Astrocyte of the cerebellum (primary cell): ENCODE measurements around the gene C22orf31.

Source experiments
- DNase-seq: peaks from one replicate; pipeline ENCODE4 v3.0.0-alpha.2; 2011; ENCODE audit warnings: low read depth
- H3K4me3 ChIP-seq: 2 replicates; pipeline ENCODE4 v1.5.1; 2011; ENCODE audit warnings: mild to moderate bottlenecking, low read depth, low read length, moderate library complexity
- in situ Hi-C: cut with HindIII; loops from 2 replicates; pipeline ENCODE4 v1.10.0; 2017; ENCODE audit warnings: low sequenced_read_pairs
- TF ChIP-seq, protein P1 (sequence below): IDR thresholded peaks from 2 replicates; pipeline ENCODE4 v1.5.1; 2012; ENCODE audit warnings: low read length, low read depth, moderate library complexity, mild to moderate bottlenecking; ENCODE audit errors: missing control alignments

The C22orf31 gene

GRCh38 chr22:29023172-29023796 lies 38.3 kb downstream of the C22orf31 start:
- TF ChIP-seq, protein P1, sequence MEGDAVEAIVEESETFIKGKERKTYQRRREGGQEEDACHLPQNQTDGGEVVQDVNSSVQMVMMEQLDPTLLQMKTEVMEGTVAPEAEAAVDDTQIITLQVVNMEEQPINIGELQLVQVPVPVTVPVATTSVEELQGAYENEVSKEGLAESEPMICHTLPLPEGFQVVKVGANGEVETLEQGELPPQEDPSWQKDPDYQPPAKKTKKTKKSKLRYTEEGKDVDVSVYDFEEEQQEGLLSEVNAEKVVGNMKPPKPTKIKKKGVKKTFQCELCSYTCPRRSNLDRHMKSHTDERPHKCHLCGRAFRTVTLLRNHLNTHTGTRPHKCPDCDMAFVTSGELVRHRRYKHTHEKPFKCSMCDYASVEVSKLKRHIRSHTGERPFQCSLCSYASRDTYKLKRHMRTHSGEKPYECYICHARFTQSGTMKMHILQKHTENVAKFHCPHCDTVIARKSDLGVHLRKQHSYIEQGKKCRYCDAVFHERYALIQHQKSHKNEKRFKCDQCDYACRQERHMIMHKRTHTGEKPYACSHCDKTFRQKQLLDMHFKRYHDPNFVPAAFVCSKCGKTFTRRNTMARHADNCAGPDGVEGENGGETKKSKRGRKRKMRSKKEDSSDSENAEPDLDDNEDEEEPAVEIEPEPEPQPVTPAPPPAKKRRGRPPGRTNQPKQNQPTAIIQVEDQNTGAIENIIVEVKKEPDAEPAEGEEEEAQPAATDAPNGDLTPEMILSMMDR = no peak
- no peak overlapping the region for H3K4me3 ChIP-seq
- no peak for DNase-seq
- in situ Hi-C loops = no loop called here

- in situ Hi-C loops = no loop called here
- no peak for DNase-seq
- H3K4me3 ChIP-seq = no peak overlapping the region
- TF ChIP-seq, protein P1 = no peak
Observed at GRCh38 chr22:29022101-29022817, 39.4 kb downstream of the C22orf31 start.

DNA sequence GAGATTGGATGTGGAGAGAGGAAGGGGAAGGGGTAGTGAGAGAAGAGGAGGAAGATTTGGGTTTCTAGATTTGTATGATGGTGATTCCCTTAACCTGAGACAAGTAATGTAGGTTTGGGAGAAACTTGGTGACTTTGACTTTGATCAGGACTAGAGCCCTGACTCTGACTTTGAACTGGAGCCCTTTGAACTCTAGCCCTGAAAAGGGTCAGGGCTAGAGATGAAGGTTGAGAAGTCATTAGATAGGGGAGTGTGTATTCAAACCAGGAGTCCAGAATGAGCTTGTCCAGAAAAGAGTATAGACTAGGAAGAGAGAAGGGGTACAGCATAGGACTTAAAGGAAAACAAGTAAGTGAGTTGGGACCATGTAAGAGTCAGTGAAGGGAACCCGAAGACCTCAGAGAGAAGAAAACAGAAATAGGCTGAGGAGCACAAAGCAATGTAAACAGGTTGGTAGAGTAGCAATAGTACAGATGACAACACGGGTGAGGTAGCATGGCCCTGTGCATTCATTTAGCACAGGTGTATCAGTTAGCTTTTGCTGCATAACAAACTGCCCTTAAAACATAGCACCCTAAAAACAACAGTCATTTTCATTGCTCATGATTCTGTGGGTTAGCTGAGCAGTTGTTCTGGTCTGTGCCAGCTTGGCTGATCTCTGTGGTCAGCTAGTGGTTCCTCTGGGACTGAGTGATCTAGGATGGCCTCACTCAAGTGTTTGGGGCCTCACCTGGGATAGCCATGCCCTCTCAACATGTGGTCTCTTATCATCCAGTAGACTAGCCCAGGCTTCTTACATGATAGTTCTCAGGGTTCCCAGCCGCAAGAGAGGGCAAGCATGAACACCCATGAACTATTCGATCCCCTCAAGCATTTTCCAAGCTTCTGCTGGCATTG lies 43.1 kb downstream of the C22orf31 start:
- in situ Hi-C loops = loop anchor here (5.0 kb wide), 1 partner anchor 81 kb away; no protein-coding TSS in a partner anchor
- no peak for DNase-seq
- H3K4me3 ChIP-seq = no peak overlapping the region
- TF ChIP-seq, protein P1 = no peak

DNA sequence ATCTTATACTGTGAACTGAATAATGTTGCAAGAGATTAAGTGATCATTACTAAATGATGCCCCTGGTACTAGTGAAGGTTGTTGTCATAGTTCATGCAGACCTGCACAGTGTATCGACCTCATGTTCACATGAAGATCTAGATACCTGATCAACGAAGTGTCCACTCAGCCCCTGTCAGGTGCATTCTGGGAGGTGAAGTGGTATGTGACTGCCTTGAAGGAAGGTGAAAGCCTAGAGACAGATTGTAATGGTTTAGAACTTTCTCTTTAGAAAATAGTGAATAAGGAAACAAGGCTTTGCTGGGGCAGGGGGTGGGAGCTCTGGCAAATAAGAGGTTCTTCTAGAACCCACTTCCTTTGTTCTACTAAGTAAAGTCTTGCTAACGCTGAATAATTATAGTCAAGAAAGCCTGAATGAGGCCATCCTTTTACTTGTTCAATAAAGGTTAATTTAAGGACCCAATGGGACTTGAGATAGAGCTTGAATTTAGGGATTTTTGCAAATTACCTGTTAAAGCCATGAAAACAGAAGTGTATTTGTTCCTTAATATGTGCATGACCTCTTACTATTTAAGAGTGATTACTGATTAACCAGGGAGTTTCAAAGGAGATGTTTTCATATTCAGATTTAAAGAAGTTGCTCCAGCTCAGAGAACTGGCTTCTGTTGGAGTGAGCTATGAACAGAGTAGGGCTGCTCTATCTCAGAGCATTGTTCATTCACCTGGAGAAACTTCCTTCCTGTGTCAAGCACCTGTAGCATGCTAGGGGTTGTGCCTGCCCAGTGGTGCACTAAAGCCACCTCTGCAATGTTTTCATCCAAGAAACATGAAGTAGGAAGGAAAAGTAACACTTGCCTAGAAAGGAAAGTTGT lies 45.3 kb downstream of the C22orf31 start:
- TF ChIP-seq, protein P1 = no peak
- no peak for DNase-seq
- no peak overlapping the region for H3K4me3 ChIP-seq
- in situ Hi-C loops = loop anchor here (5.0 kb wide), 1 partner anchor 79 kb away; no protein-coding TSS in a partner anchor

DNA sequence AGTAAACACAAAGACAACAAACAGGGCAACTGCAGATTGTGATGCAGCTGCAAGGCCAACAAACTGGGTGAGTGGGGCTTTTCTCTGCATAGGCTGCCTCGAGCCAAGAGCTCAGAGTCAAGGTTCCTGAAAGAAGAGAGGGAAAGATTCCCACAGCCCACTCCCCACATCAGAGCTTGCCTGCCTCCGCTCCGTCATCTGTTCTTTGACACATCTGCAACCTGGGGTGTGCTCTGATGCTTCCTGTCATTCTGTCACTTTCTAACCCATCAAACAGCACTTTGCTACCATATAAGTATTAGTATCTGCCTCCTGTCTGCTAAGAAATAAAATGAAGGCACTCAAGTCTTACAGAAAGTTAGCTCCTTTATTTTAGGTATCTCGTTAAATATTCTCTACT lies 46.9 kb downstream of the C22orf31 start:
- in situ Hi-C loops = loop anchor here (5.0 kb wide), 1 partner anchor 77 kb away; no protein-coding TSS in a partner anchor
- TF ChIP-seq, protein P1 = no peak
- DNase-seq = no peak
- H3K4me3 ChIP-seq = no peak overlapping the region
